ENCODE measurements around the gene CAMTA1.

CAMTA1 gene

GRCh38 chr1:7004181-7004580 lies 218.9 kb downstream of the CAMTA1 start:
- Histone ChIP-seq H3K4me2 (ENCODE audit: insufficient read depth, low read length) (no peak overlapping the region), H3K27me3 (ENCODE audit: insufficient read depth, low read length, poor library complexity) (peaks cover 14% of the 10 kb centered on the region), H3K36me3 (ENCODE audit: insufficient read depth, low read length) (no peaks in the 10 kb centered on the region), H2AFZ (ENCODE audit: low read depth, low read length) (no peak overlapping the region), H3K27ac (ENCODE audit: low read length) (no peak overlapping the region), H3K9ac (ENCODE audit: low read depth, low read length) (no peak overlapping the region), H3K4me3 (ENCODE audit: low read depth in 1 of 2, low read length in 2 of 2) (no peak overlapping the region), H3K79me2 (ENCODE audit: insufficient read depth, low read length) (no peaks in the 10 kb centered on the region), H4K20me1 (ENCODE audit: insufficient read depth, low read length) (peaks cover 9% of the 10 kb centered on the region), H3K4me1 (ENCODE audit: insufficient read depth, low read length) (no peaks in the 10 kb centered on the region), H3K9me3 (ENCODE audit: insufficient read depth, low read length, severe bottlenecking) (no peaks in the 10 kb centered on the region)
- DNase-seq (no peak), ATAC-seq (ENCODE audit: insufficient read depth, low read depth) (no peak)
- TF ChIP-seq EZH2 (IDR thresholded peaks at IDR 0.05; ENCODE audit: borderline replicate concordance, low read depth, low read length, severe bottlenecking) (no peak), CTCF (IDR thresholded peaks at IDR 0.05; ENCODE audit: borderline replicate concordance, extremely low read depth, low read length, poor library complexity, severe bottlenecking) (no peak)

GRCh38 chr1:7005762-7006161 lies 220.5 kb downstream of the CAMTA1 start:
- Histone ChIP-seq H3K9me3 (ENCODE audit: insufficient read depth, low read length, severe bottlenecking) (no peaks in the 10 kb centered on the region), H2AFZ (ENCODE audit: low read depth, low read length) (no peak overlapping the region), H4K20me1 (ENCODE audit: insufficient read depth, low read length) (peaks cover 9% of the 10 kb centered on the region), H3K27ac (ENCODE audit: low read length) (no peak overlapping the region), H3K4me2 (ENCODE audit: insufficient read depth, low read length) (no peak overlapping the region), H3K9ac (ENCODE audit: low read depth, low read length) (no peak overlapping the region), H3K79me2 (ENCODE audit: insufficient read depth, low read length) (no peaks in the 10 kb centered on the region), H3K27me3 (ENCODE audit: insufficient read depth, low read length, poor library complexity) (peaks cover 15% of the 10 kb centered on the region), H3K36me3 (ENCODE audit: insufficient read depth, low read length) (no peaks in the 10 kb centered on the region), H3K4me1 (ENCODE audit: insufficient read depth, low read length) (no peaks in the 10 kb centered on the region), H3K4me3 (ENCODE audit: low read depth in 1 of 2, low read length in 2 of 2) (no peak overlapping the region)
- TF ChIP-seq CTCF (IDR thresholded peaks at IDR 0.05; ENCODE audit: borderline replicate concordance, extremely low read depth, low read length, poor library complexity, severe bottlenecking) (no peak), EZH2 (IDR thresholded peaks at IDR 0.05; ENCODE audit: borderline replicate concordance, low read depth, low read length, severe bottlenecking) (no peak)
- ATAC-seq (ENCODE audit: insufficient read depth, low read depth) (no peak), DNase-seq (no peak)

- Histone ChIP-seq H3K79me2 (ENCODE audit: insufficient read depth, low read length) (no peaks in the 10 kb centered on the region), H3K4me1 (ENCODE audit: insufficient read depth, low read length) (no peaks in the 10 kb centered on the region), H4K20me1 (ENCODE audit: insufficient read depth, low read length) (peaks cover 13% of the 10 kb centered on the region), H3K27ac (ENCODE audit: low read length) (no peak overlapping the region), H3K9ac (ENCODE audit: low read depth, low read length) (no peak overlapping the region), H3K4me2 (ENCODE audit: insufficient read depth, low read length) (no peak overlapping the region), H3K9me3 (ENCODE audit: insufficient read depth, low read length, severe bottlenecking) (no peaks in the 10 kb centered on the region), H3K36me3 (ENCODE audit: insufficient read depth, low read length) (no peaks in the 10 kb centered on the region), H3K27me3 (ENCODE audit: insufficient read depth, low read length, poor library complexity) (peaks cover 15% of the 10 kb centered on the region), H3K4me3 (ENCODE audit: low read depth in 1 of 2, low read length in 2 of 2) (no peak overlapping the region), H2AFZ (ENCODE audit: low read depth, low read length) (no peak overlapping the region)
- DNase-seq (no peak), ATAC-seq (ENCODE audit: insufficient read depth, low read depth) (no peak)
- TF ChIP-seq EZH2 (IDR thresholded peaks at IDR 0.05; ENCODE audit: borderline replicate concordance, low read depth, low read length, severe bottlenecking) (no peak), CTCF (IDR thresholded peaks at IDR 0.05; ENCODE audit: borderline replicate concordance, extremely low read depth, low read length, poor library complexity, severe bottlenecking) (no peak)
These were observed 222.0 kb downstream of the CAMTA1 start for GRCh38 chr1:7006996-7007871.

Measured in DND-41 (cell line).